ENCODE measurements around the gene CBARP.

Gene CBARP

GRCh38 chr19:1252821-1253513, 15.2 kb upstream of the CBARP start (continued):
- TF ChIP-seq ZNF704 (tag by site-specific recombination; IDR thresholded peaks at IDR 0.05) (no peak), ZNF843 (tag by site-specific recombination; IDR thresholded peaks at IDR 0.05) (no peak), ZSCAN5A (tag by site-specific recombination; IDR thresholded peaks at IDR 0.05) (no peak), ZNF555 (tag by site-specific recombination; conservative IDR thresholded peaks at IDR 0.05) (no peak), OSR2 (tag by site-specific recombination; IDR thresholded peaks at IDR 0.05) (peak; percentile 45; the same call in 1 of the 2 replicates), TCF7L2 (IDR thresholded peaks at IDR 0.05; ENCODE audit: borderline replicate concordance, low read depth, low read length) (no peak), ZNF654 (tag by site-specific recombination; IDR thresholded peaks at IDR 0.05; ENCODE audit: low read depth) (no peak), SP3 (tag by site-specific recombination; IDR thresholded peaks at IDR 0.05) (peak; percentile 56), ZNF76 (tag by site-specific recombination; IDR thresholded peaks at IDR 0.05; ENCODE audit: borderline replicate concordance, low read depth) (0 out of 2 replicates have a peak, but pooled peaks have one; percentile 18), ZNF274 (IDR thresholded peaks at IDR 0.05; ENCODE audit: low read length) (no peak), ZNF274 (tag by site-specific recombination; IDR thresholded peaks at IDR 0.05; ENCODE audit: borderline replicate concordance) (no peak), PBX3 (CRISPR knock-in tag; IDR thresholded peaks at IDR 0.05) (no peak), BCL6B (tag by site-specific recombination; IDR thresholded peaks at IDR 0.05) (no peak), ZNF221 (tag by site-specific recombination; IDR thresholded peaks at IDR 0.05; ENCODE audit: borderline replicate concordance) (no peak), ZNF658 (tag by site-specific recombination; IDR thresholded peaks at IDR 0.05) (no peak), CTCF (tag by site-specific recombination; IDR thresholded peaks at IDR 0.05) (peak; percentile 54; the same call in 1 of the 2 replicates), MYNN (tag by site-specific recombination; IDR thresholded peaks at IDR 0.05; ENCODE audit: borderline replicate concordance) (no peak), ZSCAN4 (tag by site-specific recombination; IDR thresholded peaks at IDR 0.05) (no peak), ZNF610 (tag by site-specific recombination; IDR thresholded peaks at IDR 0.05; ENCODE audit: borderline replicate concordance) (no peak), ZNF558 (tag by site-specific recombination; IDR thresholded peaks at IDR 0.05) (no peak), ZNF768 (tag by site-specific recombination; IDR thresholded peaks at IDR 0.05) (no peak), ZNF549 (tag by site-specific recombination; IDR thresholded peaks at IDR 0.05) (no peak), ZNF548 (tag by site-specific recombination; IDR thresholded peaks at IDR 0.05) (no peak), ZNF530 (tag by site-specific recombination; IDR thresholded peaks at IDR 0.05; ENCODE audit: low read depth) (no peak), SETDB1 (IDR thresholded peaks at IDR 0.05; ENCODE audit: insufficient read length, low read length) (no peak), ZNF169 (tag by site-specific recombination; IDR thresholded peaks at IDR 0.05) (no peak), ZNF626 (tag by site-specific recombination; IDR thresholded peaks at IDR 0.05) (no peak), ZNF211 (tag by site-specific recombination; IDR thresholded peaks at IDR 0.05; ENCODE audit: low read depth) (no peak), ZNF324 (tag by site-specific recombination; IDR thresholded peaks at IDR 0.05) (no peak), ZNF398 (tag by site-specific recombination; IDR thresholded peaks at IDR 0.05) (peak; percentile 97), ZBTB48 (tag by site-specific recombination; IDR thresholded peaks at IDR 0.05) (0 out of 2 replicates have a peak, but pooled peaks have one; percentile 28)

Data from HEK293 (cell line).